GM13976 (cell line): Measurements from ENCODE around the gene SOCS1.

Source experiments
- DNase-seq: peaks from one replicate; pipeline ENCODE4 v3.0.0; 2012; ENCODE audit warnings: low spot score
- in situ Hi-C: fragments of 300-500 bp; cut with MboI; formaldehyde crosslinking; loops from one replicate; pipeline ENCODE4 v1.12.0; 2022; ENCODE audit warnings: low sequenced_read_pairs, mixed read lengths, inconsistent platforms; ENCODE audit not compliant: unreplicated experiment
- TF ChIP-seq, protein P1 (sequence below): IDR thresholded peaks from 2 replicates; pipeline ENCODE4 v1.5.1; 2012; ENCODE audit warnings: borderline replicate concordance, mild to moderate bottlenecking; ENCODE audit not compliant: insufficient read depth; ENCODE audit errors: extremely low read depth, missing control alignments, control extremely low read depth

The SOCS1 gene

DNA sequence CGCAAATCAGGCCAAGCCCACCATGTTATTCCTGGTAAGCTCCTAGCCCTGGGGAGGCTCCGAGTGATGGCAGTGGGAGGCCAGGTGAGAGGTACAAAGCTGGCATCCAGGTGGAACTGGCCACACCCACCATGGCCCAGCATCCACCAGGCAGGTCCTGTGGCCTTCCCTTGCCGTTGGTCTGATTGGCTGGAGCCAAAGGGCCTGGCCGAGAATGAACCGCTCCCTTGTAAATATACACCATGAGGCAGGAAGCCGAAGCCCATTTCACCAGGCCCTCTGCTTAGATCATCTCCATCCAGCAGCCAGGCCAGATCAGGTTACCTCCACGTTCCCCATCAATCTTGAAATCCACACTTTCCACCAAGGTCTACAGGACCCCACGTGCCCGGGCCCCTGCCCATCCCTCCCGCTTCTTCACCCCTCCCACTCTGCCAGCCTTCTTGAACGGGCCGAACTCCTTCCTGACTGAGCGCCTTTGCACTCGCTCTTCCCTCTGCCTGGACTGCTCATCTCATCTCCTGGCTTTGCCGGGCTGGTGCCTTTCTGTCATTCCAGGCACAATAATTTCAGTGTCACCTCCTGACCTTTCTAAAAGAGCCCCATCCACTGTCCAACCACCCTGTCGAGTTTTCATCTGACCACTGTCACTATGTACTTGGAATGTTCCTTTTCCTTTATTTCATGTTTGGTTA lies 5.8 kb downstream of the SOCS1 start:
- in situ Hi-C loops = loop anchor here (10.0 kb wide), 1 partner anchor 285 kb away; no protein-coding TSS in a partner anchor
- TF ChIP-seq, protein P1, sequence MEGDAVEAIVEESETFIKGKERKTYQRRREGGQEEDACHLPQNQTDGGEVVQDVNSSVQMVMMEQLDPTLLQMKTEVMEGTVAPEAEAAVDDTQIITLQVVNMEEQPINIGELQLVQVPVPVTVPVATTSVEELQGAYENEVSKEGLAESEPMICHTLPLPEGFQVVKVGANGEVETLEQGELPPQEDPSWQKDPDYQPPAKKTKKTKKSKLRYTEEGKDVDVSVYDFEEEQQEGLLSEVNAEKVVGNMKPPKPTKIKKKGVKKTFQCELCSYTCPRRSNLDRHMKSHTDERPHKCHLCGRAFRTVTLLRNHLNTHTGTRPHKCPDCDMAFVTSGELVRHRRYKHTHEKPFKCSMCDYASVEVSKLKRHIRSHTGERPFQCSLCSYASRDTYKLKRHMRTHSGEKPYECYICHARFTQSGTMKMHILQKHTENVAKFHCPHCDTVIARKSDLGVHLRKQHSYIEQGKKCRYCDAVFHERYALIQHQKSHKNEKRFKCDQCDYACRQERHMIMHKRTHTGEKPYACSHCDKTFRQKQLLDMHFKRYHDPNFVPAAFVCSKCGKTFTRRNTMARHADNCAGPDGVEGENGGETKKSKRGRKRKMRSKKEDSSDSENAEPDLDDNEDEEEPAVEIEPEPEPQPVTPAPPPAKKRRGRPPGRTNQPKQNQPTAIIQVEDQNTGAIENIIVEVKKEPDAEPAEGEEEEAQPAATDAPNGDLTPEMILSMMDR = no peak
- DNase-seq = no peak

DNA sequence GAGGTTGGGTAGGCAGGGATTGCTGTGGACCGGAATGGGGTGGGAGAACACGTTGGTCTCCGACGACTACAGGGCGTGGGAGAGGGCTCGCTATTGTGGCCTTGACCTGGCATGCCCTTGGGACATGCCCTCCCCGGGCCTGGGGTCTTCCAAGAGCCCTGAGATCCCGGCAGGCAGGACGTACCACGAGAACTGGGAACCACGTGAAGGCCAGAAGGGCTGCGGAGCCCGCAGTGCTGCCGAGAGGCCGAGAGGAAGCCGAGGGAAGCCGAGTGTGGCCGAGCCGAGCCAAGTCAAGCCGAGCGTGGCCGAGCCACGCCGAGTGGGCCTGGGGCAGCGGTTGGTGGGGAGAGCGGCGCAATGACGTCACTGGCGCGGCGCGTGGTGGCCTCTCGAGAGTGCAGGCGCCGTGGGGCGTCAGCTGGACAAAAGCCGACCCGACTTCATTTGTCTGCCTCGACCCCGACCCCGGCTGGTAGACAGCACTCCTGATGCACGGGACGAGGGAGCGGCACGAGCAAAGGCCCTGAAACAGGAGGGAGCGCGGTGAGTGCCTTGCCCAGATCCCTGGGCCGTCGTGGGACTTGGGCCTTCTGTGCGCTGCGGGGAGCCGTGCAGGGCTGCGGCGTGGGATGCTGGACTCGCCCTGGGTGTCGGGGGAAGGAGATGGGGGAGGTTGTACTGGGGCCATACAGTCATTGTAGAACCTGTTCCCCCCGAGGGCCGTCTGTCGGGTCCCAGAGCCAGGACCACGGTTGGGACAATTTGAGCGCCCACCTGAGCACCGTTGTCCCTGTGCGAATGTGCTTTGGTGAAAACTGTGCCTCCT lies 6.6 kb downstream of the SOCS1 start:
- in situ Hi-C loops = loop anchor here (10.0 kb wide), 1 partner anchor 285 kb away; no protein-coding TSS in a partner anchor

DNA sequence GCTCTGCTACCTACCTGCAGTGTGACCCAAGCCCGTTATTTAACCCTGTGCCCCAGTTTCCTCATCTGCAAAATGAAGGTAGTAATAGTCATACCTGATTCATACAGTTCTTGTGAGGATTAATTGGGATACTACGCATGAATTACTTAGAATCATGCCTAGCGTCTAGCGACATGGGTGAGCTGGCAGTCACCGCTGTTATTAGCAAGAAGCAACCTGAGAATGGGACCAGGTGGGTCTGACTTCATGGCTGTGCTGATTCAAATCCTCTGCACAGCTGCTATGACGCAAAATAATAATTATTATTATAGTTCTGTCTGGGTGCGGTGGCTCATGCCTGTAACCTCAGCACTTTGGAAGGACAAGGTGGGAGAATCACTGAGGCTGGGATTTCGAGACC lies 7.9 kb downstream of the SOCS1 start:
- TF ChIP-seq, protein P1 = no peak
- in situ Hi-C loops = no loop called here
- no peak for DNase-seq

More for the DNA sequence above, 6.6 kb downstream of the SOCS1 start:
- DNase-seq = no peak
- TF ChIP-seq, protein P1 = no peak

DNA sequence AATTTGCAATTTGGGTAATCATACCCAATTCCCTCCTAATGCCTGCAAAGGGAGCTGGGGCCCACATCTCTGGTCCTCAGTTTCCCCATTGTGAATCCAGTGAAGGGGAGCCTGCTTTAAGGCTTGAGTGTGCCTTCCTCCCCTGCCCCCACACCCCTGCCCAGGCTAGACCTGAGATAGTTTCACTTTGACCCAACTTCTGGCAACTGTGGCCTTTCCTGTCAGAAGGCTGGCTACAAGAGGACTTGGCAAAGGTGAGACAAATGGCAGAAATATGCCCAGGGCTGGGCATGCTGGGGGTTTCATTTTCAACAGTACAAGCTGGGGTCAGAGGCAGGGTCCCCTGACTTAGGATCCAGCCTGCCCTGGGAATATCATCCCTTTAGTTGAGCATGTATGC lies 10.0 kb downstream of the SOCS1 start:
- DNase-seq = no peak
- in situ Hi-C loops = no loop called here
- TF ChIP-seq, protein P1 = no peak

DNA sequence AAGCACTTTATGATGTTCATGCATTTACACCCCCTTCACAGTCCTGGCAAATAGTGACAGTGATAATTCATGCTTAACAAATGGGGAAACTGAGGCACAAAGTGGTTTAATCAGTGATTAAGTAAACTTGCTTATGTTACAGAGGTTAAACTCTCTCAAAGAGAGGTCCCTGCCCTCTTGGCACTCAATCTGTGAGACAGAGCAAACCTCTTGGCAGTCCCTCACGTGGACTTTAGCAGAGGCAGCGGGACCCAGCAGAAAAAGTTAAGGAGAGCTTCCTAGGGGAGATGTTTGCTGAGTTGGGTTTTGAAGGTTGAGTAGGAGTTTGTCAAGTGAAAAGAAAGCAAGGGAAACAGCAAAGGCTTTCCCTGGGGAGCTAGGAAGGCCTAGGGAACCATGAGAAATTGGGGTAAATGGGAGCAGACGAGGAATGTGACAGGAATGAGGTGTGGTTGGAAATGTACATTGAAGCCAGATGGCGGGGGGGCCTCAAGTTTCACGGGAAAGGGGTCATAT lies 10.7 kb downstream of the SOCS1 start:
- DNase-seq = no peak
- in situ Hi-C loops = no loop called here
- TF ChIP-seq, protein P1 = no peak

DNA sequence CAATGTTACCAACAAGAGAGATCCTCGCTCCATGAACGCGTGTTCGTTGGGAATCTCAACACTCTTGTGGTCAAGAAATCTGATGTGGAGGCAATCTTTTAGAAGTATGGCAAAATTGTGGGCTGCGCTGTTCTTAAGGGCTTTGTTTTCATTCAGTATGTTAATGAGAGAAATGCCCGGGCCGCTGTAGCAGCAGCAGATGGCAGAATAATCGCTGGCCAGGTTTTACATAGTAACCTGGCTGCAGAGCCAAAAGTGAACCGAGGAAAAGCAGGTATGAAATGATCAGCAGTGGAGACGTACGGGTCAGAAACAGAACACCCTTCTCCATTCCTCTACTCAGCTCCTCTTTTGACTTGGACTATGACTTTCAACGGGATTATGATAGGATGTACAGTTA lies 13.3 kb downstream of the SOCS1 start:
- DNase-seq = no peak
- in situ Hi-C loops = no loop called here
- TF ChIP-seq, protein P1 = no peak
